NCI-H1436 (cell line): Measurements from ENCODE around the gene CCNT2.
"Not testable (repeated sequence)": the region's sequence is repeated elsewhere in the genome, so short reads cannot be mapped to it uniquely, and the experiment has no call there.

Source experiments
- DNase-seq: peaks from one replicate; lab custom pipeline; 2025; lab: John Stamatoyannopoulos, UW

The CCNT2 gene

DNA sequence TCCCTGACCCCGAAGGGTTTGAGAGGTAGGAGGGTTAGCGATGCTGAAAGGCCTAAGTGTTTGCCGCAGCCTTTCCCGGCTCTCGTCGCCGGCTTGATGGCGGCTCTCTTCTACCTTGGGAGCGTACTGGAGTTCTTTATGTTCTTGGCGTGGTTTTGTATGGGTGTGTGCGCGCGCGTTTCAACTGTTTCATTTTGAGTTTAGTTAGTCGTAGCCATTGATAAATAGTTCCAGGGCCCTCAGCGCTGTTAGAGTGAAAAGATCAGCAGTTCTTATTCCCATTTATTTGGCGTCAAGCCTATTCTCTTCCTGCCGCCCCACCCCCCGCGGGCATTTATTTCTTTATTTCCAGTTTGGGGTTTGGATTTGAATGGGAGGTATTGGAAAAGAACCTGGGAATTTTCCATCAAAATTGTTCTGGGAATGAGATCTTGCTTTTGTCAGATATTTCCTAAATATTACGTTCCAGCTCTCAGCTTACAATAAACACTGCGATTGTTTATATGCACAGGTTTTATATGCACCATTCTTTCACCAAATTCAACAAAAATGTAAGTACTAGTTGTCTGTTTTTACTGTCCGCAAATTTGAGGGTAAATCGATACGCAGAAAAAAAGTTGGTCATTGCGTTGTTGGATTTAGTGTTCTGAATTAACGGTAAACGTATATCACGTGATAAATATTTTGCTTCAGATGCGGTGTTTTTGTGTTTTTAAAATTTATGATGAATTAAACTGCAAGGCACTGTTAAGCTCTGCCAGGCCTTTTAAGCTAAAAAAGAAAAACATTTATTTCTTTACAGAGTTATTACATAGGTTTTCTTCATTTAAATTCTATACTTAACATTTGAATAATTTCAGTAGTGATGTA is 954 bp downstream of the CCNT2 start:
- DNase-seq: peak; percentile 7

DNA sequence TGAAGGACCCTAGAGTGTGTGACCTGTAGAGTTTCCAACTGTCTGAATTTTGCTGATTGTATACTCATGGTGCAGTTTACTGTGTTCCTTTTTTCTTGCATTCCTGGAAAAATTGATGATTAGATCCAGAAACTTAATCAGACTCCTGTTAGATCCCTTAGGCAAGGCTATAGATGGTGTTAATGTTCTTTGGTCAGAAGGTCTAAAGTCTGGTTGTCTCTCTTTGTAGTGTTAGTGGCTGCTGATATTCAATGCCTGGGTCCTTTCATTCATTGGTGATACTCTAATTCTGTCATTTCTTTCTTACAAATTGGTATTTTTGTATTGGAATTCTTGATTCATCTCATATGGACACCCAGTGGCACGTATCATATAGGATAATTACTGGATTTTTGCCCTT is 6.3 kb downstream of the CCNT2 start:
- DNase-seq: no peak

DNA sequence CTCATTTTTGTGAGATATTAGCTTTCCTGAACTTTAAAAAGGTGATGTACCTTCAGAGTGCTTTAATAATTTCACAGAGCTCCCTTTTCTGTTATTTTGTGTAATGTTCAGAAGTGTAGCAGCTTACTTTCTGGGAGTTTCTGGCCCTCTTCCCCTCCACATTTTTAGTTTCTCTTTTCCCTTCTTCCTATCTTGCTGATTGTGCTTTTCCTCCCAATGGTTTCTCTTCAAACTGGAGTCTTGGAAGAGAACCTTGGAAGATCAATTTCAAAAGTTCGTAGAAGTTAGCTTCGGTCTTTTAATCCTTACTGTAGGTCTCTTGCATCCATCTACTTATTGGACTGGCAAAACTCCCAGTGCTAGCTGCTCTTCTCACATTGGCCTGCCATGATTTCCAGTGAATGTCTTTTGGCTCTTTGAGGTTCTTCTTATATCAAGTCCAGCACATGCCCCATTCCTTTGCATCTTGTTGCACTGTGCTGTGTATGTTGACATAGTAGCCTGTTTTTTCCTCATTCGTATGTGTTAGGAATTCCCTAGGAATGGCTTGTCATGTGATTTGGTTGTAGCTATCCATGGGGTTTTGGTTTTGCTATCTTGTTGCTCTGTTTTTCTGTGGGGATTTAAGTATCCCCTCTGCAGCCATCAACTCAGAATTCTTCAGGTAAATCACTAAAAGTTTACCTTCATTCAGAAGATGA is 7.8 kb downstream of the CCNT2 start:
- DNase-seq: no peak

DNA sequence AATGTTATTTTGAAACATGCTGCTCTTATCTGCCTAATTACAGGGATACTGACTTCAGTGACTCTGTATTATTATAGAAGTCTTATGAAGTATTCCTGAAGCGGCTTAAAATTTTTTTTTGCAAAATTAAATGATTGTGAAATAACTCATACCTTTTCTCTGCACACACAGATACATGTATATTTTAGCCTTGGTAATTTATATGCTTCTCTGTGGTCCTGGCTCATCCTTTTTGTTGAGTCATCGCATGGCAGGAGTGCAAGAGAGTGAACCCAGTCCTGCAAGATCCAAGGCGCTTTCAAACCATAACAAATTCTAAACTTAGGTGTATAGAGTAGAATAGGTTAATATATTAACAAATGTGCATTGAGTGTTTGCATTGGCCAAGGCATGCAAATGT is 8.6 kb downstream of the CCNT2 start:
- no peak for DNase-seq

DNA sequence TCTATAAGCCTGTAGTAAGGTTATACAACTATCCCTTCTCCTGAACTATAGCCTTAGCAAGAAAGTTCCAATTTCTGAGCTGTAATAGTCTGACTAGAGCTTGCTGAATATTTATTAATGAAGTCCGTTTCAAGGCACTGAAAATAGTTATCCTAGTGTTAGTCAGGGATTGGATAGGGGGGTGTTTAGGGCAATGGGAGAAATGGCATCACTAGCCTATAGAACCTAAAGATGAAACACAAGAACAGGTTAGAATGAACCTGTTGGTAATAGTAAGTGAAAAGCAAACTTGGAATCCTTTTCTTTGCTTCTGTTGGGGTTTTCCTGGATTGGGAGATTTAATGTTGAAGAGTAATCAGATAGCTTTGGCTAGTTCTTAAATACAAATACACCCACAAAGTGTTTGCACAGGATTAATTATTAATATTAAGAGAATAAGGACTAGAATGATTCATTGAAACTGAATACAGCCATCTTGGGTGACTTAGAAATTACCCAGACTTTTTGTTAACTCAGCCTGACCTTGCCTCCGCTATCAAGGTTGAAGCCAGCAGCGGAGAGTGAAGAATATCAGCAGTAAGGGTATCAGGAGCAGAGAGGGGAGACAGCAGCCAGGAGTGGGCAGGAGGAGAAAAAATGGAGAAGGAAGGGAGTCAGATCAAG is 14.4 kb downstream of the CCNT2 start:
- DNase-seq: no peak

DNA sequence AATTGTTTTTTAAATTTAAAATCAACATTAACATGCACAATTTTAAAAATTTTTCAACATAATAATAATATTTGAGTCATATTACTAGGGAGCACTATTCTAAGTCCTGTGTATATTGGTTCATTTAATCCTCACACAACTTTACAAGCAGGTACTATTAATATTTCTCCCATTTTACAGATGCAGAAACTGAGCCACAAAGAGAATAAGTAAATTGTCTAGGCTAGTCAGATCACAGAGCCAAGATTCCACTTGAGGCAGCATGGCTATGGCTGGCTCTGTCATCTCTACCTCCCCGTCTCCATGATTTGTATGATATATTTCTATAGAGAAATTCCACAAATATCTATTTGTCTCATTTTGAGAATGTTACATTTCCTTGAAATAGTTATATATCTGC is 15.1 kb downstream of the CCNT2 start:
- no peak for DNase-seq

DNA sequence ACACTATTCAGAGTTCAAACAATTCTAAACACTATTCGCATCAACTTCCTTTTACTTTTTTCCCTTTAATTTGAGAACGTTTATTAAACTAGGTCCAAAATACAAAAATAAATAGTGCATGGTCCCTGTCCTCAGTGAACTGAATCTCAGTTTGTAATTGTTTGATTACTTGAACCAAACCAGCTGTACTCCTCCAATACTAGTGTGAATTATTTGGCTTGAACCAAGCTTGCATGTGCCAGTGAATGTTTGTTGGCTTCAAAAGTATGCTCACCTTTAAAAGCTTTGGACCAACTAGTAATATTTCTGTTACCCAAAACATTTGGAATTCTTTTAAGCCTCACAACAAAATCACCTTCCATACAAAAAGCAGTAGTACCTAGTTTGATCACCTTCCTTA is 15.5 kb downstream of the CCNT2 start:
- no peak for DNase-seq

DNA sequence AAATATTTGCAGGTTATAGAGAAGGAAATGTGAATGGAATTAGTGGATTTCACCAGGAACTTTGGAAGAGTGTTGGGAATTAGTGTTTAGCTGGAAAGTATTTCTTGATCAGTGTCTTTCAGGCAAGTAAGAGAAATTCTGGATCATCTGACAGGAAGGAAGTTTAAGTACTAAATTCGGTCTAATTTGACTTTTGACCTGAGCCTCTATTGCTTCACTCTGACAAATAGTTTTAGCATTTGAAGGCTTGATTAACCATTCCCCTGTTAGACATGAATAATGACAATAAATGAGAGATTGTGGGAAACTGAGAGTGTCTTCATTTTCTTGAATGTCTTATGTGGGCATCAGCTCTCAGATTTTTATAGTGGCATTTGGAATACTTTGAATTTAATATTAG is 16.0 kb downstream of the CCNT2 start:
- no peak for DNase-seq

DNA sequence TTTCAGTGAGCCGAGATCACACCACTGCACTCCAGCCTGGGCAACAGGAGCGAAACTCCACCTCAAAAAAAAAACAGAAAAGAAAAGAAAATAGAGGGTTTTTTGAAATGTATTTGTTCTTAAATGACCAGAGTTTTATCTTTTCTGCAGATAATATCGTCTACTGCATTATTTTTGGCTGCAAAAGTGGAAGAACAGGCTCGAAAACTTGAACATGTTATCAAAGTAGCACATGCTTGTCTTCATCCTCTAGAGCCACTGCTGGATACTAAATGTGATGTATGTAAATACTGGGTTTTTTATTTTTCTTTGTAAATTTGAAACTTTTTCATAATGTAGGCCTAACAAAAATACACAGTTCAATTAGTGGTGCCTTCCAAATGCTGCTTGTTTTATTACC is 18.1 kb downstream of the CCNT2 start:
- no peak for DNase-seq

DNA sequence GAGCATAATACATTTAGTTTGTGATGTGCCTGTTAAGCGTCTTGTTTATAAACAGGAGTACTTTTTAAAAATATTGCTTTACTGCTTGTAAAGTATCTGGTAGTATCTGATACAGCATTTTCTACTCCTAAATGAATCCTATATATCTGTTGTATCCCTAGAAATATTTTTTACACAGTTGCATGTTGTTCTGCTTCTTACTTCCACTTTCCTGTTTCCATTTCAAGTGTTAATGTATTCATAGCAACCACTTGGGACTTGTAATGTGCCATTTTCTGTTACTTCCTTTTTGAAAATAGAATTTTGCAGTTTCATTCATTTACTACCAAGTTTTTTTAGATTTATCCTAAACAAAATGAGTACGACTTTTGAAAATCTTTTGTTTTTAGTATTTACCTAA is 24.9 kb downstream of the CCNT2 start:
- no peak for DNase-seq

DNA sequence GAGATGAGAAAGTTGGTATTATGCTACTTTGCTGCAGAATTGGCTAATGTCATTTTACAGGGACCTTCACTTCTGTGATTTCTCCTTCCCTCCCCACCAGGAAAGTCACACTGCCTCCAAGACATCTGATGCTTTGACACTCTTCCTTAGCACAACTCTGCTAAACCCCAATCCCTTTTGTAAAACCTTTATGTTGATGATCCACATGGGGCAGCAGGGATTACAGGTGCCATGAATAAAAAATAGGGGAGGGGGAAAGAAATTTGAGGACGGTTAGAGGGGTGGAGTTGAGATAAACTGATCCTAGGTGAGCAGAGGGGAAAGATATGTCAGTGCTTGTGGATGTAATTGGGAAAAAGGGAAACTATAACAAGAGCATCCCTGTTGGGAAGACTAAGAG is 26.4 kb downstream of the CCNT2 start:
- no peak for DNase-seq

DNA sequence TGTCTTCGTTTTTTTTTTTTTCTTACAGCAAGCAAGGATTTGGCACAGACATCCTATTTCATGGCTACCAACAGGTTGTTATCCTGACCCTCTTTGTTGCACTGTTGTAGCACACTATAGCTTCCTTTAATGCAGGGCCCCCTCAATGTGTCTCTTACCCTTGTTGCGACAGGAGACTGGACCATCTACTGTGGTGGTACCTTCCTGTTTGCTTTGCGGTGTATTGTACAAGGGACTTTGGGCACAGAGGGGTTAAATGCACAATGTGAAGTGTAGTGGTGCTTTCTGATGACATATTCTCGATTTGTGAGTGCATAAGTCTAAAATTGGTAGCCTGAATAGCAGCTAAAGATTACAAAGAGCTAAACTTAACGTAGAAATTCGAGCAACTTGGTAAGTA is 27.5 kb downstream of the CCNT2 start:
- DNase-seq: no peak

DNA sequence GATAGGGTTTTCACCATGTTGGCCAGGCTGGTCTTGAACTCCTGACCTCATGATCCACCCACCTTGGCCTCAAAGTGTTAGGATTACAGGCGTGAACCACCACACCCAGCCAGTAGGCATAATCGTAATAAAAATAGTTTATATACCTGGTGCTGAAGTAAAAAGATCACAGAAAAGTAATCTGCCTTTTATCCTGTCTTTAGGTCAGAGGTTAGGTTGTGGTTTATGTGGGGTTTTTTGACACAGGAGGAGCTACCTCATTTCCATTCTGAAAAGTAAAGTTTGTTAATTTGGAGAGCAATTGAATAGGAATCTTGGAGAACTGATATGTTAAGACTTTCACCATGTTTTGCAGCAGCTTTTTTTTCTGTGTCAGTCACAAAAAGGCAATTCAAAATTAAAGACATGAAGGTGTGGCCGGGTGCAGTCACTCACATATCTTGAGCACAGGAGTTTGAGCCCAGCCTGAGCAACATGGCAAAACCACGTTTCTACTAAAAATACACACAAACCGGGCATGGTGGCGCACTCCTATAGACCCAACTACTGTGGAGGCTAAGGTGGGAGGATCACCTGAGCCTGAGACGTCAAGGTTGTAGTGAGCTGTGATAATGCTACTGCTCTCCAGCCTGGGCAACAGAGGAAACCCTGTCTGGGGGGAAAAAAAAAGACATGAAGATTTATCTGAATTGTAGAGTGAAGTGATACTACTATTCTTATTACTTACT is 31.5 kb downstream of the CCNT2 start:
- no peak for DNase-seq

DNA sequence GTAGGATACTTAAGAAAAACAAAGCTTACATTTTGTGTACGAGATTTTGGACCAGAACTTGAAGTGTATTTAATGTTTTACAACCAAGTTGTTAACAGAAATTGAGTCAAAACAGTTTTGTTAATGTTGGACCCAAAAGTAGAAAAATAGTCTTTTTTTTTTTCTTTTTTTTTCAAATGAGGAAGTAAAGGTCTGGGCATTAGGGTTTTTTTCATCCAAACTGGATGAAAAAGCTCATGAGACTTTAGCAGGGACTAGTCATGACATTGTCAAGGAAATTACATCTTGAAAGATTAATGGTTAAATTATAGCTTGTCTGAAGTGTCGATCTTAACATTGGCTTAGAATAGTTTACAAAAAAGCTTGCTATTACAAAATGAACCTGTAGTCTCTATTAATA is 32.3 kb downstream of the CCNT2 start:
- no peak for DNase-seq

DNA sequence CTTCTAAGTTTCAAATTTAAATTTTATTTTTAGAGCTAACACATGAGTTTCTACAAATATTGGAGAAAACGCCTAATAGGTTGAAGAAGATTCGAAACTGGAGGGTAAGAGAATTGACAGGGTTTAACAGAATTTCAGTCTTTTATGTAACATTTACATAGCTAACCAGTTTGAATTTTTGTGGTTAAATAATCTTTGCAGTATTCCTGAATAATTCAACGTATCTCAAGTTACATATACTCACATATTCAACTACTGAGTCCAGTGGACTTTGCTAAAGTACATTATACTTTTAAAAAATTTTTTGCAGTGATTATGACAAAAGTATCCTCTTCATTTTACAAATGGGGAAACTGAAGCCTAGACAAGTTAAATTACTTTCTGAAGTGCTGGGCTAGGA is 34.0 kb downstream of the CCNT2 start:
- no peak for DNase-seq

DNA sequence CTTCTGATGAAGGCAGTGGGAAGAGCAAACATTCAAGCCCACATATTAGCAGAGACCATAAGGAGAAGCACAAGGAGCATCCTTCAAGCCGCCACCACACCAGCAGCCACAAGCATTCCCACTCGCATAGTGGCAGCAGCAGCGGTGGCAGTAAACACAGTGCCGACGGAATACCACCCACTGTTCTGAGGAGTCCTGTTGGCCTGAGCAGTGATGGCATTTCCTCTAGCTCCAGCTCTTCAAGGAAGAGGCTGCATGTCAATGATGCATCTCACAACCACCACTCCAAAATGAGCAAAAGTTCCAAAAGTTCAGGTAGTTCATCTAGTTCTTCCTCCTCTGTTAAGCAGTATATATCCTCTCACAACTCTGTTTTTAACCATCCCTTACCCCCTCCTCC is 35.4 kb downstream of the CCNT2 start:
- DNase-seq: no peak

DNA sequence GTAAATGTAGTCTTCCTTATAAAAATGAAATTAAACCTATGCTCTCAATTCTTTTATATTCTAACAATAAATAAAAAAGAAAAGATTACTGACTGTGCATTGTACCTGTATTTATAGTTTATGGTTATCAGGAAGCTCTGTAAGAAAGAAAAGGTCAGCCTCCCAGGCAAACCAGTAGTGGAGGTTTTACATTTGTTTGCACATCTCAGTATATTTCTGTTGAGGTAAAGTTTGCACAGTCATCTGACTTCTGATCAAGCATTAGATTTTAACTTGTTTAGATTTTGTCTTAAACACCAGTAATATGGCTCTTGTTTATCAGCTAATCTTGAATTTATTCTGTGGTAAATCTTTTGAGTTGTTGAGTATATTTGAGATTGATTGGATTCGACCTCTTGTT is 37.1 kb downstream of the CCNT2 start:
- no peak for DNase-seq

DNA sequence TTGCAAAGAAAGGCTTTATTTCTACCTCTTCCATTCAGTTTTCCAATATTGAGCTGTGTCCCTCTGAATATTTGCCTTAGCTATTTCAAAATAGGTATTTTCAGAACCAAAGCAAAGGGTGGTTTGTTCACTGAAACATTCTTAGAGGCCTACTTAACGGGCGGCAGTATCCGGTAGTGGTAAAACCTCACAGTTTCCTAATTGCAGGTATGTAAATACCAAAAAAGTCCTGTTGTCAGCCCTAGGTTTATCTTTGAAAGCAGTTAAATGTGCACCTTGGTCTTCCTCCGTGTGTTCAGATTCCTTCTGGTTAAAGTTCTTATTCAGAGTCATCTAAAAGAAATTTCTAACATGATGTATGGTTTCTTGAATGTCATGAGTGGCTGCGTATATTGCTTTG is 38.9 kb downstream of the CCNT2 start:
- DNase-seq: no peak

DNA sequence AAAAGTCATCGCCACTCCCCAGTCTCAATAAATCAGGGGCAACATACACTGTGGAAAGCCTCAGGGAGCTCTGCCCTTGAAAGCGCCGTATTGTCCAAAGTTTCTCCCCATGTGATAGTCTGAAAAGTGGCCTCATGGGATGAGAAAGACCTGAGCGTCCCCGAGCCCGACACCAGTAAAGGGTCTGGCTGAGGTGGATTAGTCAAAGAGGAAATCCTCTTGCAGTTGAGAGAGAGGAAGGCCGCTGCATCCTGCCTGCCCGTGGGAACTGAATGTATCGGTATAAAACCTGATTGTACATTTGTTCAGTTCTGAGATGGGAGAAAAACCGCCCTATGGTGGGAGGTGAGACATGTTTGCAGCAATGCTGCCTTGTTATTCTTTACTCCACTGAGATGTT is 48.5 kb downstream of the CCNT2 start:
- DNase-seq: not testable (repeated sequence)

DNA sequence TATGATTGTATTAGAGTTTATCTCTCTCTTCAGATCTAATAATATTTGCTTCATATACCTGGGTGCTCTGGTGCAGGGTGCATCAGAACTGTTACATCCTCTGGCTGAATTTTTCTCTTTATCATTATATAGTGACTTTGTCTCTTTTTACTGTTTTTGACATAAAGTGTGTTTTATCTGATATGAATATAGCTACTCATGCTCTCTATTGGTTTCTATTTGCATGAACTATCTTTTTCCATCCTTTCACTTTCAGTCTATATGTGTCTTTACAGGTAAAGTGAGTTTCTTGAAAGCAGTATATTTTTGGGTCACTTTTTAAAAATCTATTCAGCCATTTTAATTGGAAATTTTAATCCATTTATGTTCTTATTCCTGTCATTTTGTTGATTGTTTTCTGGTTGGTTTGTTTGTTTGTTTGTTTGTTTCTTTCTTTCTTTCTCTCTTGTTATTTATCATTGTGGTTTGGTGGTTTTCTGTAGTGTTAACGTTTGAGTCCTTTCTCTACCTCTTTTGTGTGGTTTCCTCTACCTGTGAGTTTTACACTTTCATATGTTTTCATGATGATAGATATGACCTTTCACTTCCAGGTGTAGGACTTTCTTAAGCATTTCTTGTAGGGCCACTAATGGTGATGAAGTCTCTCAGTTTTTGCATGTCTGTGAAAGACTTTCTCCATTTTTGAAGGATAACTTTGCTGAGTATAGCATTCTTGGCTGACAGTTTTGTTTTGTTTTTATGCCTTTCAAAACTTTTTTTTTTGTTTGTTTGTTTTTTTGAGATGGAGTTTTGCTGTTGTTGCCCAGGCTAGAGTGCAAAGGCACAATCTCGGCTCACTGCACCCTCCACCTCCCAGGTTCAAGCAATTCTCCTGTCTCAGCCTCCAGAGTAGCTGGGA is 54.9 kb downstream of the CCNT2 start:
- DNase-seq: no peak

DNA sequence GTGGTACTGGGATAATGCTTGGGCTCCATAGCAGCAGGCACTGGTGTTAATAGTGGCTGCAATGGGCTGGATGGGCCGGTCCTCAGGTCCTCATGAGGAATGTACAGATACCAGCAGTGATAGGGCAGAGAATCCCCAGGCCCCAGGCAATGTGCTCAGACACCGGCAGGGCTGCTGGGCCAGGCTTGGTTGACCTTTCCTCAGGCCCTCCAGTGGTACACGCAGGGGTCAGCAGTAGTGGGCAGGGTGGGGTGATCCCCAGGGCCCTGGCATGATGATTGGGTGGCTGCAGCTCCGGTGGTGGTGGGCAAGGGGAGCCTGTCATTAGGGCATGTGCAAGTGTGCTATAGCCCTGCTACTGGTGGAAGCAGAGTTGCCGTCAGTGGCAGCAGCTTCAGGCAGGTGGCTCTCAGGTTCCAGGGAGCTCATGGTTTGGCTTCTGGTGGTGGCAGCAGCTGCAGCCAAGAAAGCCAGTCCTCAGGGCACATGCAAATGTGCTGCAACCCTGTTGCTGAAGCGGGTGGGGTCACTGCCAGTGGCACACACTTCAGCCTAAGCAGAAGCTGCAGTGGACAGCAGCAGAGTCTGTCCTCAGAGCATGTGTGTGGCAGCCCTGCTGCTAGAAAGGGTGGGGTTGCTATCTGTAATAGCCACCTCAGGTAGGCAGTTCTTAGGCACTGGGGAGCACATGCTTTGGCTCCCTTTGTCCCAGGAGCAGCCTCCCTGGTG is 56.8 kb downstream of the CCNT2 start:
- DNase-seq: no peak
